HG02571 (cell line): ENCODE results near the gene RUBCNL.
"Not testable (repeated sequence)": the region's sequence is repeated elsewhere in the genome, so short reads cannot be mapped to it uniquely, and the experiment has no call there.

Source experiments
- ATAC-seq: cut with Tn5 transposase; IDR thresholded peaks from one replicate; pipeline ENCODE4 v1.9.1; 2021; ENCODE audit warnings: mild to moderate bottlenecking, moderate library complexity; ENCODE audit not compliant: unreplicated experiment

Gene RUBCNL

DNA sequence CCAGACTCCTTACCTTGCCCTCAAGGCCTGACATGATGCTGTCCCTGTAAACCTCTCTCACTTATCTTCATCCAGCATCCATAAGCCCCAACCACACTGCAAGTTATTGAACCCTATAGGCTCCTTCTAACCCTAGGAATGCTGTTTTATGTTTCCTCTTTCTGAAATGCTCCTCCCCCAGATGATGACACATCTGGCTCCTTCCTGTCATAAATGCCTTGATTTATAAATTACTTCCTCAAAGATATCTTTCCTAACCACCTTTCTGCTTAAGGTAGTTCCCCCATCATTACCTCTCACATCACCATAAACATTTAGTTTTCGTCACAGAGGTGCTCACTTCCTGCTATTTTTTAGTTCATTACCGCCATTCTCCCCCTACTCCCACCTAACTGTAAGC is 12.3 kb downstream of the RUBCNL start:
- no peak for ATAC-seq

DNA sequence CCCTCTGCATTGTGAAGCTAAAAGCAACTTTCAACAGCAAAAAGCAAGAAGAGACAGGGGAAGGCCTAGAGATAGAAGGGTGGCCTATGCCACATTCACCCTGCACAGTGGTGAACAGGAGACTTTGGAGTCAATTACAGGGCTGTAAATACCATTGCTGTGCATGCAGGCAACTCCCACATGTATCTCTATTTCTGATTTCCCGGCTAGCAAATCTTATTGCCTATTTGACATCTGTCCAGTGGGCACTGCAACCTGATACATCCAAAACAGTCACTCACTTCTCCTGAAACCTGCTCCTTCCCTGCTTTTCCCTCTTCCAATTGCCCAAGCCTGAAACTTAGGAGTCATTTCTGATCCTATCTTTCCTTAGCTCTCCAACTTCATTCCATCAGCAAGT is 13.4 kb downstream of the RUBCNL start:
- no peak for ATAC-seq

DNA sequence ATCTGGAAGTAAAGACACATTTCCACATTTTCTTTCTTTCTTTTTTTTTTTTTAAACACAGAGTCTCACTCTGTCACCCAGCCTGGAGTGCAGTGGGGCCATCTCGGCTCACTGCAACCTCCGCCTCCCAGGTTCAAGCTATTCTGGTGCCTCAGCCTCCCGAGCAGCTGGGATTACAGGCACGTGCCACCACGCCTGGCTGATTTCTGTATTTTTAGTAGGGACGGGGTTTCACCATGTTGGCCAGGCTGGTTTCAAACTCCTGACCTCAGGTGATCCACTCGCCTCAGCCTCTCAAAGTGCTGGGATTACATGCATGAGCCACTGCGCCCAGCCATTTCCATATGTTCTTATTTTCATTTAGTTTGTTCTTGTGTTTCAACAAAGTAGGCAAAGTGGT is 14.1 kb downstream of the RUBCNL start:
- not testable (repeated sequence) for ATAC-seq

DNA sequence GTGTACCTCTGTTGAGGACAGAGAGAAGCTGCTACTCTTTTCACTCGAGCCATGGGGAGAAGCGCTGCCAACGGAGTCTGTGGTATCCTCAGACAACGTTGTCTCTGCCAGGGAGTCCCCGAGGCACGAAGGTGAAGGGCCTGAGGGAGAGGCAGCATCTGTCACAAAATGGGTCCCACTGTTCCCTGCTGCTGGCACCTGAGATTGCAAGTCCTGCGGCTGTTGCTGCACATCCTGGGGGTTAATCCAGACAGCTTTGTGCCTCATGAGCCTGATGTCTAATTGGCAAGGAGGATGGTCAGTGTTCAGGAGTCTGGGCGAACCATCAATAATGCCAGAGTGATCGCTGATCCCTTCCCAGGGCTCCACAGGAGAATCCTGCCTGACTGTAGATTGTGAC is 15.0 kb downstream of the RUBCNL start:
- ATAC-seq: no peak

GRCh38 chr13:46369506-46370277 is 17.4 kb downstream of the RUBCNL start:
- no peak for ATAC-seq

- no peak for ATAC-seq
Measured at GRCh38 chr13:46367617-46368327, 19.3 kb downstream of the RUBCNL start.

- ATAC-seq: no peak
Measured at GRCh38 chr13:46361276-46361934, 25.6 kb downstream of the RUBCNL start.

- ATAC-seq: no peak
Measured at GRCh38 chr13:46360604-46361003, 26.4 kb downstream of the RUBCNL start.

GRCh38 chr13:46359714-46360113 is 27.3 kb downstream of the RUBCNL start:
- no peak for ATAC-seq

- ATAC-seq: no peak
Measured at GRCh38 chr13:46355901-46356590, 31.0 kb downstream of the RUBCNL start.

GRCh38 chr13:46355088-46355468 is 32.0 kb downstream of the RUBCNL start:
- no peak for ATAC-seq

- no peak for ATAC-seq
Measured at GRCh38 chr13:46354156-46355087, 32.6 kb downstream of the RUBCNL start.

- no peak for ATAC-seq
Measured at GRCh38 chr13:46352805-46353204, 34.2 kb downstream of the RUBCNL start.

GRCh38 chr13:46350003-46350402 is 37.0 kb downstream of the RUBCNL start:
- no peak for ATAC-seq

DNA sequence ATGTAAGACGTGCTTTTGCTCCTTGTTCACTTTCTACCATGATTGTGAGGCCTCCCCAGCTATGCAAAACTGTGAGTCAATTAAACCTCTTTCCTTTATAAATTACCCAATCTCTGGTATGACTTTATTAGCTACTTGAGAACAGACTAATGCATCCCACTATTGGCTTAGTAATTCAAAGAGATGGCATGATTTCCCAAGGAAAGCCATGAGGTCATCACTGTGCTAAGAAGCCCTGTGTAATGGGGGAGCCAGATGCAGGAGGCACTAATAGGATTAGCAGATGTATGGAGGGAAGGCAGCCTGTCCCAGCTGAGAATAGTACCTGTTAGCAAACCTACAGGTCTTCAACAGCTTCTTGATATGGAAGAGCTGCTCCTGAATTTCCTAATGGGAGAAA is 38.1 kb downstream of the RUBCNL start:
- ATAC-seq: no peak

DNA sequence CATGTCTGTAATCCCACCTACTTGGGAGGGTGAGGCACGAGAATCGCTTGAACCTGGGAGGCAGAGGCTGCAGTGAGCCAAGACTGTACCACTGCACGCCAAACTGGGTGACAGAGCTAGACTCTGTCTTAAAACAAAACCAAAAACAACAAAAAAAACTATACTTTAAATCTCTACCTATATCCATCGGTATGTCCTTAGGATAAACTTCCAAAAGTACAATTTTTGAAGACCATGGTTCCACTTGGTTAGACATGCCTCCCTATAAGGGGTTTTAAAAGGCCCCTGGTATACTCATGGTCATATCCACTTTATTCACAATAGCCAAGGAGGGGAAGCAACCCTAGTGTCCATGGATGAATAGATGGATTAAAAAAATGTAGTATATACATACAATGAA is 39.8 kb downstream of the RUBCNL start:
- ATAC-seq: no peak

GRCh38 chr13:46345866-46346265 is 41.2 kb downstream of the RUBCNL start:
- ATAC-seq: no peak

DNA sequence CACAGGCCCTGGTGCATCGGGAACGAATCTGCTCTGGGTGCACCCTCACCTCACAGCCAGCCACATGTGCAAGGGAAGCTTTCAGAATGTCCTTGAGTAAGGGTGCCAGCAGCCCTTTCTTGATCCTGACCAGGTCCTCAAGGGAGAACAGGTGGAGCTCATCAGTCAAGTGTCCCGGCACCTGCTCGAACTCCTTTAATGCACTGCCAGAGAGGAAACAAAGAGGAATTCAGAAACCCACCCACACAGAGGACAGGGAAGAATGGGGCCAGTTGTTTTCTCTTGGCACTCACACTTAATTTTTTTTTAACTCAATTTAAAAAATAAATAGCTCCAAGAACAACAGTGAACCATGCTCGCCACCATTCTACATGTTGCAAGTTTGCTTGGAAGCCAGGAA is 41.7 kb downstream of the RUBCNL start:
- no peak for ATAC-seq

DNA sequence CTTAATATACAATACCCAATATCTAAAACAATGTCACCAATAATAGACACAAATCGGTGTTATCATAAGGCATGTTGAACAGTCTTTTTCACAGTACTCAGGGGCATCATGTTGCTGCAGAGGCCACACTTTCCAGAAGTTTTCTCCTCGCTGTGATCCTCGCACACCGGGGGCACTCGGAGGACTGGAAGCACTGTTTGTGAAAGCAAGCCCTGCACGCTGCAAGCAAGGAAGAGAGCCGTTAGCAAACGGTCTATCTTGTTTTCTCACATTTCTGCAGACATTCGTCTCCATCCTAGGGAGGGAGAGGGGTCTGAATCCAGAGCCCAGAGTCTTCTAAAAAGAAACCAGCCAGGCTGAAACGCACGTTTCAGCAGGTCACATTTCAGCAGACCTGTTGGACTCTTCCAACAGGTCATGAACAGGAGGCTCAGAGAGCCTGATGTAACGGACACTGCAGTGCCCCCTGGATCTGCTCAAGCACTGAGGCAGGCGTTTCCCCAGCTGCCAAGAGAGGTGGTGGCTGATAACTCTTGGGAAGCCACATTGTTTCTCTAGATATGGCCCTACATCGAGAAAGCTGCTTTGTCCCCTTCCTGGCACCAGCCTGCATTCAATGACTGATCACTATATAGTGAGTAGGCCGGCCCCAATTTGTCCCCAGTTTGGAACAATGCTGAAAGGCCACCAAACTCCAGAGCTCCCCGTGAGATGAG is 43.6 kb downstream of the RUBCNL start:
- no peak for ATAC-seq

- ATAC-seq: no peak
Measured at GRCh38 chr13:46342538-46342937, 44.5 kb downstream of the RUBCNL start.
